AML-193 (cell line): ENCODE results near the gene LARP1.
"Not testable (repeated sequence)": the region's sequence is repeated elsewhere in the genome, so short reads cannot be mapped to it uniquely, and the experiment has no call there.

Experiments used
- DNase-seq, 2 experiments: peaks; one replicate each; lab custom pipeline; 2025; lab: John Stamatoyannopoulos, UW

LARP1 gene

GRCh38 chr5:154755361-154756008 is at the start of gene LARP1:
Gene LARP1 (plus strand): TSS chr5:154755377. CDS start chr5:154755758, 381 bp downstream.
- DNase-seq: no peak

GRCh38 chr5:154706416-154706815 is 48.8 kb upstream of the LARP1 start:
- DNase-seq: no peak

- no peak for DNase-seq
These were observed 47.5 kb upstream of the LARP1 start for GRCh38 chr5:154707641-154708040.

GRCh38 chr5:154708207-154708606 is 47.0 kb upstream of the LARP1 start:
- DNase-seq: no peak

GRCh38 chr5:154708846-154709245 is 46.3 kb upstream of the LARP1 start:
- peak; percentile 65 to 68 for DNase-seq

- DNase-seq: no peak
These were observed 45.5 kb upstream of the LARP1 start for GRCh38 chr5:154709368-154710305.

GRCh38 chr5:154712518-154713437 is 42.4 kb upstream of the LARP1 start:
- DNase-seq: no peak

GRCh38 chr5:154713615-154714125 is 41.5 kb upstream of the LARP1 start:
- DNase-seq: no peak

- DNase-seq: peak; percentile 37 to 44
These were observed 40.8 kb upstream of the LARP1 start for GRCh38 chr5:154714266-154714986.

GRCh38 chr5:154721481-154722058 is 33.6 kb upstream of the LARP1 start:
- DNase-seq: no peak

GRCh38 chr5:154722097-154722496 is 33.1 kb upstream of the LARP1 start:
- DNase-seq: no peak

- DNase-seq: no peak
These were observed 32.2 kb upstream of the LARP1 start for GRCh38 chr5:154722936-154723335.

- no peak for DNase-seq
These were observed 31.3 kb upstream of the LARP1 start for GRCh38 chr5:154723740-154724505.

- DNase-seq: peak; percentile 38 to 49
These were observed 27.8 kb upstream of the LARP1 start for GRCh38 chr5:154727361-154727760.

GRCh38 chr5:154728939-154729588 is 26.1 kb upstream of the LARP1 start:
- DNase-seq: no peak

GRCh38 chr5:154729613-154730012 is 25.6 kb upstream of the LARP1 start:
- DNase-seq: no peak

- DNase-seq: not testable (repeated sequence)
These were observed 24.4 kb upstream of the LARP1 start for GRCh38 chr5:154730761-154731160.

- no peak for DNase-seq
These were observed 23.0 kb upstream of the LARP1 start for GRCh38 chr5:154732212-154732611.
